Hepatocyte (in vitro differentiated cells): Measurements from ENCODE around the gene SLC9C2.

Experiments used
- EZH2 ChIP-seq: fragments of 200-600 bp; sonication (generic); IDR thresholded peaks from 2 replicates; pipeline ENCODE4 v1.6.1; 2016; ENCODE audit warnings: antibody characterized with exemption, mild to moderate bottlenecking, borderline replicate concordance
- EZH2phosphoT487 ChIP-seq: fragments of 200-600 bp; sonication (generic); IDR thresholded peaks from one replicate; pipeline ENCODE4 v1.6.1; 2018; ENCODE audit warnings: antibody characterized with exemption, mild to moderate bottlenecking, low read depth, moderate library complexity; ENCODE audit not compliant: unreplicated experiment, severe bottlenecking
- TF ChIP-seq, protein P1 (sequence below): fragments of 200-600 bp; sonication (generic); IDR thresholded peaks from 2 replicates; pipeline ENCODE4 v1.5.1; 2016; ENCODE audit warnings: antibody characterized with exemption, mild to moderate bottlenecking; ENCODE audit not compliant: poor library complexity

GRCh38 chr1:173608503-173609216, 5.8 kb upstream of the SLC9C2 start:
- TF ChIP-seq, protein P1, sequence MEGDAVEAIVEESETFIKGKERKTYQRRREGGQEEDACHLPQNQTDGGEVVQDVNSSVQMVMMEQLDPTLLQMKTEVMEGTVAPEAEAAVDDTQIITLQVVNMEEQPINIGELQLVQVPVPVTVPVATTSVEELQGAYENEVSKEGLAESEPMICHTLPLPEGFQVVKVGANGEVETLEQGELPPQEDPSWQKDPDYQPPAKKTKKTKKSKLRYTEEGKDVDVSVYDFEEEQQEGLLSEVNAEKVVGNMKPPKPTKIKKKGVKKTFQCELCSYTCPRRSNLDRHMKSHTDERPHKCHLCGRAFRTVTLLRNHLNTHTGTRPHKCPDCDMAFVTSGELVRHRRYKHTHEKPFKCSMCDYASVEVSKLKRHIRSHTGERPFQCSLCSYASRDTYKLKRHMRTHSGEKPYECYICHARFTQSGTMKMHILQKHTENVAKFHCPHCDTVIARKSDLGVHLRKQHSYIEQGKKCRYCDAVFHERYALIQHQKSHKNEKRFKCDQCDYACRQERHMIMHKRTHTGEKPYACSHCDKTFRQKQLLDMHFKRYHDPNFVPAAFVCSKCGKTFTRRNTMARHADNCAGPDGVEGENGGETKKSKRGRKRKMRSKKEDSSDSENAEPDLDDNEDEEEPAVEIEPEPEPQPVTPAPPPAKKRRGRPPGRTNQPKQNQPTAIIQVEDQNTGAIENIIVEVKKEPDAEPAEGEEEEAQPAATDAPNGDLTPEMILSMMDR, result no peak
- TF ChIP-seq EZH2 (no peak), EZH2phosphoT487 (no peak)
